Measurements from ENCODE around the gene GPR158.
"Not testable (repeated sequence)": the region's sequence is repeated elsewhere in the genome, so short reads cannot be mapped to it uniquely, and the experiment has no call there.

Gene GPR158

GRCh38 chr10:25382029-25382810, 207.4 kb downstream of the GPR158 start:
- TF ChIP-seq, protein P1, sequence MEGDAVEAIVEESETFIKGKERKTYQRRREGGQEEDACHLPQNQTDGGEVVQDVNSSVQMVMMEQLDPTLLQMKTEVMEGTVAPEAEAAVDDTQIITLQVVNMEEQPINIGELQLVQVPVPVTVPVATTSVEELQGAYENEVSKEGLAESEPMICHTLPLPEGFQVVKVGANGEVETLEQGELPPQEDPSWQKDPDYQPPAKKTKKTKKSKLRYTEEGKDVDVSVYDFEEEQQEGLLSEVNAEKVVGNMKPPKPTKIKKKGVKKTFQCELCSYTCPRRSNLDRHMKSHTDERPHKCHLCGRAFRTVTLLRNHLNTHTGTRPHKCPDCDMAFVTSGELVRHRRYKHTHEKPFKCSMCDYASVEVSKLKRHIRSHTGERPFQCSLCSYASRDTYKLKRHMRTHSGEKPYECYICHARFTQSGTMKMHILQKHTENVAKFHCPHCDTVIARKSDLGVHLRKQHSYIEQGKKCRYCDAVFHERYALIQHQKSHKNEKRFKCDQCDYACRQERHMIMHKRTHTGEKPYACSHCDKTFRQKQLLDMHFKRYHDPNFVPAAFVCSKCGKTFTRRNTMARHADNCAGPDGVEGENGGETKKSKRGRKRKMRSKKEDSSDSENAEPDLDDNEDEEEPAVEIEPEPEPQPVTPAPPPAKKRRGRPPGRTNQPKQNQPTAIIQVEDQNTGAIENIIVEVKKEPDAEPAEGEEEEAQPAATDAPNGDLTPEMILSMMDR (conservative IDR thresholded peaks at IDR 0.05; ENCODE audit: low read length), result no peak
- H3K4me3 ChIP-seq (ENCODE audit: low read length), result no peak overlapping the region

DNA sequence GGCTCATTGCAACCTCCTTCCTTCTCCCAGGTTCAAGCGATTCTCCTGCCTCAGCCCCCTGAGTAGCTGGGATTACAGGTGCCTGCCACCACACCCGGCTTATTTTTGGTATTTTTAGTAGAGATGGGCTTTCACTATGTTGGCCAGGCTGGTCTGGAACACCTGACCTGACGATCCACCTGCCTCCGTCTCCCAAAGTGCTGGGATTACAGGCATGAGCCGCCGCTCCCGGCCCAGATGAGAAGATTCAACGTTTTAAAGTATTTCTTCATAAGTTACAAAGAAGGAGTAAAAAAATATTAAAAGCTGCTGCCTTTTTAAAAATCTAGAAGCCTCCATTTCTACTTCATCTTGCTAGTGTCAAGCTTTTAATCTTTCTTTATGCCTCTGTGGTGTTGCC, 208.1 kb downstream of the GPR158 start:
- not testable (repeated sequence) for H3K4me3 ChIP-seq (ENCODE audit: low read length); DNase-seq (ENCODE audit: low read depth)

More at GRCh38 chr10:25382029-25382810, 207.4 kb downstream of the GPR158 start:
- no peak for DNase-seq (ENCODE audit: low read depth)

- TF ChIP-seq, protein P1 (conservative IDR thresholded peaks at IDR 0.05; ENCODE audit: low read length), result no peak
- H3K4me3 ChIP-seq (ENCODE audit: low read length), result no peak overlapping the region
- DNase-seq (ENCODE audit: low read depth), result no peak
Measured at GRCh38 chr10:25383686-25384085, 208.9 kb downstream of the GPR158 start.

DNA sequence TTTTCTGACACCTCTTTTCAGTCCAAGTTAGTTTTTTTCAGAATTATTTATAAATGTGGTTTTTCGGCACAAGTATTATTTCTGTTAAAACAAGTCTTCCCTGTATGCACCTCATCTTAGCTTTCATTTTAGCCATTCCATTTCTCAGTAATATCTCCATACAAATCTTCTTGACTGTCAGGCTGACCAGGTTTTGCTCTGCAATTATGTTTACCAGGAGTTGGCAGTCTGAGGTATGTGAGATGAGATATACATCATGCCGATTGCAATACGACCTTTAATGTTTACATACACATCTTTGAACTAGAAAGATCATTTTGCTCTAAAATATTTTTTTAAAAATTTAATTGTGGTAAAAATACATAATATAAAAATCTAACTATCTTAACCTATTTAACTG, 209.8 kb downstream of the GPR158 start:
- no peak overlapping the region for H3K4me3 ChIP-seq (ENCODE audit: low read length)
- DNase-seq (ENCODE audit: low read depth), result no peak
- TF ChIP-seq, protein P1 (conservative IDR thresholded peaks at IDR 0.05; ENCODE audit: low read length), result no peak

DNA sequence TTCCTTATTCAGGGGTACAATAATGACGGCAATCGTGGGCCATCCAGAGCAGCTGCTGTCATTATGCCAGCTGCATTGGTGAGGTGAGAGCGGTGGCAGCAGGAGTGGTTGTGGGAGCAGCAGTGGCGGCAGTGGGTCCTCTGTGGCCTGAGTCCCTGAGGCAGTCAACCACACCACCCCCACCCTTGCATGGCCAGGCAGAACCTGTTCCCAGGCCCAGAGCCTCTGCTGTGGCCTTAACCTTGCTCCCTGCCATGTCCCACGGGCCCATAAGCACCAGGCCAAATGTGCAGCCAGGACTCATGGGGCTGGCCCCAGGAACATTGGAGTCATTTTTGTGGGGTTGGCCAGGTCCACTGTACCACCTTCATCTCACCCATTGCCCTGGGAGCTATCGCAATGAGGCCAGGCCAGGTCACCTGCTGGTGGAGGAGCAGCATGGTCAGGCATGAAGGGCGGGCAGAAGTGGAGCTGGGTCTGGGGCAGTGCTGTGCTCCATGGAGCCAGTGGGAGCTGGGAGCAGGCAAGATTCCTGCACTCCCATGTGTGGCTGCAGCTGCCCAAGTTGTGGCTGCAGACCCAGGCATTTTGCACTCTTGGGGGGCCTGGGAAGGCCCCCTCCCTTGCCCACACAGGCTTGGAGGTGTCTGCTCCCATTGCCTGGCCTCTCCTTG, 213.5 kb downstream of the GPR158 start:
- H3K4me3 ChIP-seq (ENCODE audit: low read length), result no peak overlapping the region
- TF ChIP-seq, protein P1 (conservative IDR thresholded peaks at IDR 0.05; ENCODE audit: low read length), result no peak

GRCh38 chr10:25388862-25389206, 214.0 kb downstream of the GPR158 start:
- H3K4me3 ChIP-seq (ENCODE audit: low read length), result no peak overlapping the region
- TF ChIP-seq, protein P1 (conservative IDR thresholded peaks at IDR 0.05; ENCODE audit: low read length), result no peak
- no peak for DNase-seq (ENCODE audit: low read depth)

More for the DNA sequence above, 213.5 kb downstream of the GPR158 start:
- no peak for DNase-seq (ENCODE audit: low read depth)

DNA sequence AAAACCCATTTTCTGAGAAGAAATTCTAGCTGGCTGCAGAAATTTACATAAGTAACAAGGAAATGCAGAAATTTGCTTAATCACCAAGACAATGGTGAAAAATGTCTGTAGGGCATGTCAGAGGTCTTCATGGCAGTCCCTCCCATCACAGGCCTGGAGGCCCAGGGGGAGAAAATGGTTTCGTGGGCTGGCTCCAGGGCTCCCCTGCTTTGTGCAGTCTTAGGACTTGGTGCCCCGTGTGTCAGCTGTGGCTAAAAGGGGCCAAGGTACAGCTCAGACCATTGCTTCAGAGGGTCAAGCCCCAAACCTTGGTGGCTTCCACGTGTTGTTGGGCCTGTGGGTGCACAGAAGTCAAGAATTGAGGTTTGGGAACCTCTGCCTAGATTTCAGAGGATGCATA, 215.9 kb downstream of the GPR158 start:
- no peak overlapping the region for H3K4me3 ChIP-seq (ENCODE audit: low read length)
- no peak for DNase-seq (ENCODE audit: low read depth)
- TF ChIP-seq, protein P1 (conservative IDR thresholded peaks at IDR 0.05; ENCODE audit: low read length), result no peak

Data from AG10803 (cell line).